ENCODE measurements around the gene APBA2.

GRCh38 chr15:29054171-29055045, 168.6 kb downstream of the APBA2 start:
- TF ChIP-seq POLR2A (IDR thresholded peaks at IDR 0.05; ENCODE audit: low read length) (no peak), GATA1 (IDR thresholded peaks at IDR 0.05; ENCODE audit: low read depth, low read length) (no peak)
